NK-92 (cell line): ENCODE data around the gene TBC1D22A.

Experiments used
- DNase-seq: peaks from one replicate; lab custom pipeline; 2025; ENCODE audit not compliant: unreplicated experiment; lab: John Stamatoyannopoulos, UW

The TBC1D22A gene

DNA sequence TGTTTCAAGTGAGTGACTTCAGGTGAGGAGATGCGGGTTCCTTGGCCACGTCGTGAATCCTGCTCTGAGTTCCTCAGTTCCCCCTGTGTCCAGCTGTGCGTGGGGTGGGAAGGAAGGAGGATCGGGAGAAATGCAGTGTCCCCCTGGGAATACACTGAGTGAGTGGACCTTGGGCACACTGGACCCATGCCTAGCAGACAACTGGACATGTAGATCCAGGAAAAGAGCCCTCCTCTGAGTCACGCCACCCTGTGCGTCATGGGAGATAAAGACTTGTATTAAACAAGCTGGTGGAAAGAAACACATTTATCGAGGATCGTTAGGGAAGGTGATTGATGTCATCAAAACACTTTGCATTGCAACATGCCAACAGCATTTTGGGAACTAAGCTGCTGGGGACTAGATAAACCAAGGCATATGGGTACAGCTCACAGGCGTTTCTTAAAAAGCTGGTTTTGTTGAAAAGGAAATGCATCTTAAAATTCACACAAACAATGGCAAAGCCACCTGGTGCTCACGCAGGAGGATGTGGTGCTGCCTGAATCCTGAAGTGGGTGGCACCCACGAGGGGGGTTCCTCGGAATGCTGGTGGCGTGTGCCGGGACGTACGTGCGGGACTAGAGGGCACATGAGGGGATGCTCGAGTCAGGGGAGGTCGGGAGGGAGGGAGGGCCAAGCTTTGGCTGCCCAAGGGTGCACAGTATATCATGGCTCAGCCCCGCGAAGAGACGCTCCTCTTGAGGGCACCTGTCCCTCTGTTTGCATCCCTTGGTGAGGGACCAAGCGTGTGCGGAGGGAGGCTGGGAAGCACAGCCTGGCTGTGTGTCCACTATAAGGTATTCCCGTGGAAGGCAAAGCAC lies 303.5 kb downstream of the TBC1D22A start:
- no peak for DNase-seq

DNA sequence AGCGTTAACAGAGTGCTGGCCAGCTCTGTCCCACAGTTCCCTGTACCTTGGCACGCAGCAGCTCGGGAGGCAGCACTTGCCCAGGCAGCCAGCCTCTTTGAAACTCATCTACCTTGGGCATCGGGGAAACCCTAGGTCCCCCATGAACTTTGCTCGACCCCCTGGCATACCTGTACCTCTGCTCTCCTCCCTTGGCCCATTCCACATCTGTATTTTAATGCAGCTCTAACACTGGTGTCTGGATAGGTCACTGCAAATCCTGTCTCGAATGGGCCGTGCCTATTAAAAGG lies 304.1 kb downstream of the TBC1D22A start:
- DNase-seq = no peak

GRCh38 chr22:47067321-47067890 lies 305.0 kb downstream of the TBC1D22A start:
- no peak for DNase-seq

DNA sequence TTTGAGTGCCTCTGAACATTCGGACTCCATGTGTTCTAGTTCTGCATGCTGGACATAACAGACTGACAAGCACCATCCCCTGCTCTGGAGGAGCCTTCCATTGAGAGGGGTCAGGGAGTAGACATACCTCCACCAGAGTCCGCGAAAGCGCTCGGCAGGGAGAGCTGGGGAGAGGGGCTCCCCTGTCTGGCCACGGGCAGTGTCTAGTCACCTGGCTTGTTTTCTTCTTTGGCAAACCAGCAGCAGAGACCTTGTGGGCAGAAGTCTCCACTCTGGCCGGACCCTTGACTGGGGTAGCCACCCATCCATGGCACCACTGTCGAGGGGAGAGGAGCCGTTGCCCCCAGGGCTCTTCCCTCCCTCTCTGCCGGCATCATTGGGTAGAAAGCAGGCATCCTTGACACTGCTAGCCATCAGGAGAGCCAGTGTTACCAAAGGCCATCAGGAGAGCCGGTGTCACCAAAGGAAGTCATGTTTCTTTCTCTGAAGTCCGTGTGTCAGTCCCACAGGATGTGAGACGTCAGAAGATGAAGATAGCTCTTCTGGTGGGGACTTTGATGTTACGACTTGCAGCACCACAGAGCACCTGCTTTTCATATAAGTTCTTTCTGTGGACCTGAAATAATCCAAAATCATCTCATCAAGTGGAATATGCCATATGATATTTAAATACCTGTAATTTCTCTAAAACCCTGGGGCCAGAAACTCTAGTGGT lies 305.6 kb downstream of the TBC1D22A start:
- no peak for DNase-seq

DNA sequence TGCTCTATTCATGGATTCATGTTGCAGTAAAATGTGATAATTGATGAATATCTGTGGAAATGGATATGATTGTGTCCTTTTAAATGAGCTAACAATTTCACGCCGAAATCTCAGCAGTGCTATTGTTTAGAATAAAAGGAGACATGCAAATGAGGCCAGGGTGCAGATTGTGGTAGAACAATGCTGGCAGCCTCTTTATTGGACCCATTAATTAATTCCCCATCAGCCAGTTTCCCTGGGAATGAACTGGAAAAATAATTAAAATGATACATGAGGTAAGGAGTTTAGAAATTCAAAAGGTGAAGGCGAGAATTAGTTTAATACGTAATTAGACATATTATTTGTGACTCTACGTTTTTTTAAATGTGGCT lies 306.2 kb downstream of the TBC1D22A start:
- DNase-seq = no peak

GRCh38 chr22:47069270-47069669 lies 306.8 kb downstream of the TBC1D22A start:
- DNase-seq = no peak

GRCh38 chr22:47071078-47071806 lies 308.8 kb downstream of the TBC1D22A start:
- DNase-seq = no peak

- no peak for DNase-seq
These were observed 309.6 kb downstream of the TBC1D22A start for GRCh38 chr22:47071807-47072641.

- no peak for DNase-seq
These were observed 310.2 kb downstream of the TBC1D22A start for GRCh38 chr22:47072642-47072967.

DNA sequence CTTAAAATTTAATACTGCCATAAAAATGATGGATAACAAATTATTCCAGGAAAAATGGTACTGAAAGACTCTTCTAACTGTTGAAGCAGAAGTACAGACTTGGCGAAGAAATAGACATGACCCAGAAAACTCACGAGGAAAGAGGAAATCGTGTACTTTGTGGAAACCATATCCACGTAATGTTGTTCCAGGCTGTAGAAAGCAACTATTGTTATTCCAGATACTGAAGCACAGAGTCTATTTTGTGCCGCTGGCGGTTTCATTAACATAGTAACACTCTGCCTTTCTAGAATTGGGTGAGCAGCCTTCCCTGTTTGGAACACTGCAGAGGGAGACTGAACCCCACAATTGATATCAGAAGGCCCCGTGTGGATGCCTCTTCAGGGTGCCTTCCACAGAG lies 310.6 kb downstream of the TBC1D22A start:
- DNase-seq = no peak

DNA sequence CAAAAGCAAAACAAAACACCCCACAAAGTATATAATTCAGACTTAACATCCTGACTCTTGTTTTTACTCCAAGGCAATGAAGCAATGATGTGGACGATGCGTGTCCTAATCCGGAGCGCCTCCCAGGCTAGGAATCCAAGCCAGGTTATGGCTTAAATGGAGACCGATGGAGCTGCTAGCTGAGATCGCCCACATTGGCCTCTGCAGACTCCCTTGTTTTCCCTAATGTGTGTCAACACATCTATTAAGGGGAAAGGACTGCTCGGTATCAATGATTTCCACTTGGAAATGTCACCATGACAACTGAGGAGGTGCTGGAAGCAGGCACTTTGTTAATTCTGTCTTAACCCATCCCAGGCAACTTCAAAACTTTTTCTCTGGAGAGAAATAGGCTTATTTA lies 311.7 kb downstream of the TBC1D22A start:
- DNase-seq = no peak

- no peak for DNase-seq
These were observed 313.1 kb downstream of the TBC1D22A start for GRCh38 chr22:47075568-47075967.

- DNase-seq = no peak
These were observed 314.3 kb downstream of the TBC1D22A start for GRCh38 chr22:47076758-47077157.

DNA sequence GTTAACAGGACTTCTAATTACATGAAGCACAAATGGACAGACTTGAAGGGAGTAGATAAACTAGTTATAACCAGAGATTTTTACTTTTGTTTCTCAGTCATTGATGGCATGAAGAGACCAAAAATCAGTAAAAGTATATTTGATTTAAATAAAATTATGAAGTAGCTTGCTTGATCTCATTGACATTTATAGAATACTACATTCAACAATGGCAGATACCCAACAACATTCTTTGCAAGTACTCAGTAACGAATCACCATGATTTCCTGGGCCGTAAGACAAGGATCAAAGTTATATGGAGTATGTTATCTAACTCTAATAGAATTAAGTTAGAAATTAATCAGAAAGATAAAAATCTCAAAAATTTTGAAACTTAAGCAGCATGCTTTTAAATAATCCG lies 317.6 kb downstream of the TBC1D22A start:
- no peak for DNase-seq

DNA sequence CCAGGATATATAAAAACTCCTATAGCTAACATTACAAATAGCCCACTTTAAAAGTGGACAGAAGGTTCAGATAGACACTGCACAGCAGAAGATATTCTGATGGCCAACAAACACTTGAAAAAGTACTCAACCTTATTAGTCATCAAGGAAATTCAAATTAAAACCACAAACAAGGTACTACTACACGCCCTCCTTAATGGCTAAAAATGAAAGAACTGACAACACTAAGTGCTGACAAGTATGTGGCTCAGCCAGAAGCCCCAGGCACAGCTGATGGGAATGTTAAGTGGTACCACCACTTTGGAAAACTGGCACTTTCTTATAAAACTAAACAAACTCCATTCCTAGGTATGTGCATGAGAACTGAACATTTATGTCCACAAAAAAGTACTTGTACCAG lies 320.1 kb downstream of the TBC1D22A start:
- no peak for DNase-seq

GRCh38 chr22:47083379-47083986 lies 321.0 kb downstream of the TBC1D22A start:
- DNase-seq = no peak

DNA sequence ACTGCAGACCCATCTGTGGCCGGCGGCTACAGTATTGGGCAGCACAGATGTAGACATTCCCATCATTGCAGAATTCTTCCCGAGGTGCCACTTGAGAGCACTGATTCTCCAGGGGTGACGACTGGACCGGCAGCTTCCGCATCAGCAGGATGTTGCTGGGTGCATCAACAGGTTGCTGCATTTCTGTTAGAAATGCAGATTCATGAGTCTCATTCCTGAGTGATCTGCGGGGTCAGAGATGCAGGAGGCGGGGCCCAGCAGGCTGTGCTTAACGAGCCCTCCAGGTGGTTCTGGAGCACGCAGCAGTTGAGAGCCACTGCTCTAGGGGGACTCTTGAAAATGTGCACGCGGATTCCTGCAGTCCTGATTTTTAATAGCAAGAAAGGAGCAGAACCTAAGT lies 321.8 kb downstream of the TBC1D22A start:
- no peak for DNase-seq

DNA sequence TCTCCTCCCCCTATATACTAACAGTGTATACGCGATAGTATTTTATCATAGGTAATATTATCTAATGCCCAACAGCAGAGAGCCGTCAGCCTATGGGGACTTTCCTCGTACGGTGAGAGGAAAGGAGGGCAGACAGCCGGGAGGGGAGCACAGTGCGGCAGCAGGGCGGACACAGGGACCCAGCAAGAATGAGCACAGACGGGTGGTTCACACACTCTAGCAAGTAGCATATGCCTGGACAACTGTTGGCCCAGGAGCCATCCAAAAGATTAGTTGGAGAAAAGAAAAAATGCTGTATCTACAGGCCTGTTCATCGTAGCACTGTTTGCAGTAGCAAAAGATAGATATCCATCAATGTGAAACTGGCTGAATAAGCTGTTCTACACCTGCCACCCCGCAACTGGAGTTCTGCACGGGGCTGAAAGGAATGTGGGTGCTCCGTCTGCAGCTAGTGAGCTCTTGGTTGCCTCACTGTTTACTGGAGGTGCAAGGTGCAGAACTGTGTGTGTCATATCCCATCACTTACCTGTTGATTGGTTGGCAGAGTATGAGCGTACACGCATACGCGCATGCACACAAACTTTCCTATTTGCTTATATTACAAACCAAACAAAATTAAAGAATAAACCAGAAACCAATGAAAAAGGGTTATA lies 324.3 kb downstream of the TBC1D22A start:
- no peak for DNase-seq

GRCh38 chr22:47088480-47089158 lies 326.2 kb downstream of the TBC1D22A start:
- no peak for DNase-seq
